Measurements from ENCODE around the gene PGC.

DNA sequence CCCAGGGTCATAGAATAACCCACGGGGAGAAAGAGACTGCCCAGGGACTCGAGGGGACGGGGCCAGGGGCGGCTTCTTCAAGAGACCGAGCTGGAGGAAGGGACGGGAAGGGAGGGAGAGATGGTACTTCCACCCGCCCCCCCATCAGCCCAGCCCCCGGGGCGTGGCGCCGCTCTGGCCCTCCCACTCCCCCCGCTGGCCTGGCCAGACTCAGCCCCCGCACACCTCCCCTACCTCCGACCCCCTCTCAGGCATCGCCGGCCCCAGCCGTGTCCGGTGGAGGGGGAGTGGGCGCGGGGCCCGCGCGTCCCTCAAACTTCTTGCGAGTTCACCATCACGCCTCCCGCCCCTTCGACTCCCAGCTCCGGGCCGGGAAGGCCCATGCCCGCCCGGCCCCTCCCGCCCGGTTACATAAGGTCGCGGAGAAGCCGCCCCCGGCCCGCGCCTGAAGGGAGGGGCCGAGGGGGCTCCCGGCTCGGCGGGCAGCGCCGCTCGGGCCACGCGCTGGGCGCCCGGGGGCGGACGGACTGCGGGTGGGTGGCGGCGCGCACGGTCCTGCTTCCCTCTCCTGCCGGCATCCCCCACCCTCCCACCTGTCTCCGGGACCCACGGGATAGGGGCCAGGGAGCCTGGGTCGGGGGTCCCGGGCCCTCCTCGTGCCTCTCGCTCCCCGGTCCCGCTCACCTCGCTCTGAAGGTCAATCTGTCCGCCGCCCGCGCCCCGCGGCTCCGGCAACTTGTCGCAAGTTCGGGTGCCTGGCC is 12.4 kb downstream of the PGC start:
- TF ChIP-seq FOXM1 (IDR thresholded peaks at IDR 0.05; ENCODE audit: borderline replicate concordance) (no peak), FOXA1 (IDR thresholded peaks at IDR 0.05) (no peak), TARDBP (IDR thresholded peaks at IDR 0.05) (no peak), SP1 (IDR thresholded peaks at IDR 0.05) (no peak), CTBP1 (IDR thresholded peaks at IDR 0.05; ENCODE audit: borderline replicate concordance) (no peak), BHLHE40 (IDR thresholded peaks at IDR 0.05; ENCODE audit: borderline replicate concordance) (no peak), HDGF (IDR thresholded peaks at IDR 0.05; ENCODE audit: borderline replicate concordance) (no peak), LEF1 (IDR thresholded peaks at IDR 0.05; ENCODE audit: borderline replicate concordance) (no peak), ELF4 (IDR thresholded peaks at IDR 0.05) (no peak), NFRKB (IDR thresholded peaks at IDR 0.05) (no peak), SUZ12 (IDR thresholded peaks at IDR 0.05) (no peak)
